ENCODE measurements around the gene NEBL.
"Not testable (repeated sequence)": the region's sequence is repeated elsewhere in the genome, so short reads cannot be mapped to it uniquely, and the experiment has no call there.

NEBL gene

GRCh38 chr10:20897146-20897825 lies at the start of gene NEBL:
TSS of gene NEBL (minus strand) at chr10:20897311. CDS start at chr10:20897205, 106 bp downstream.
- no peak for DNase-seq (ENCODE audit: low read depth)

GRCh38 chr10:20945546-20946332 lies 48.6 kb upstream of the NEBL start:
- DNase-seq (ENCODE audit: low read depth), result no peak

- no peak for DNase-seq (ENCODE audit: low read depth)
These were observed 47.8 kb upstream of the NEBL start for GRCh38 chr10:20944789-20945502.

- DNase-seq (ENCODE audit: low read depth), result not testable (repeated sequence)
These were observed 42.3 kb upstream of the NEBL start for GRCh38 chr10:20939414-20939813.

- no peak for DNase-seq (ENCODE audit: low read depth)
These were observed 39.3 kb upstream of the NEBL start for GRCh38 chr10:20936396-20936795.

- no peak for DNase-seq (ENCODE audit: low read depth)
These were observed 38.8 kb upstream of the NEBL start for GRCh38 chr10:20935931-20936330.

- DNase-seq (ENCODE audit: low read depth), result no peak
These were observed 38.2 kb upstream of the NEBL start for GRCh38 chr10:20935301-20935700.

- no peak for DNase-seq (ENCODE audit: low read depth)
These were observed 36.6 kb upstream of the NEBL start for GRCh38 chr10:20933705-20934104.

GRCh38 chr10:20932606-20933126 lies 35.6 kb upstream of the NEBL start:
- DNase-seq (ENCODE audit: low read depth), result no peak

GRCh38 chr10:20931156-20931795 lies 34.2 kb upstream of the NEBL start:
- no peak for DNase-seq (ENCODE audit: low read depth)

GRCh38 chr10:20927456-20927855 lies 30.3 kb upstream of the NEBL start:
- no peak for DNase-seq (ENCODE audit: low read depth)

GRCh38 chr10:20922451-20922850 lies 25.3 kb upstream of the NEBL start:
- no peak for DNase-seq (ENCODE audit: low read depth)

- DNase-seq (ENCODE audit: low read depth), result no peak
These were observed 24.9 kb upstream of the NEBL start for GRCh38 chr10:20922033-20922432.

- no peak for DNase-seq (ENCODE audit: low read depth)
These were observed 22.9 kb upstream of the NEBL start for GRCh38 chr10:20920061-20920460.

- DNase-seq (ENCODE audit: low read depth), result no peak
These were observed 22.4 kb upstream of the NEBL start for GRCh38 chr10:20919481-20919880.

- no peak for DNase-seq (ENCODE audit: low read depth)
These were observed 19.9 kb upstream of the NEBL start for GRCh38 chr10:20916976-20917375.

- DNase-seq (ENCODE audit: low read depth), result no peak
These were observed 15.9 kb upstream of the NEBL start for GRCh38 chr10:20912969-20913368.

GRCh38 chr10:20911626-20912025 lies 14.5 kb upstream of the NEBL start:
- DNase-seq (ENCODE audit: low read depth), result no peak

- no peak for DNase-seq (ENCODE audit: low read depth)
These were observed 12.7 kb upstream of the NEBL start for GRCh38 chr10:20909801-20910200.

GRCh38 chr10:20908391-20908790 lies 11.3 kb upstream of the NEBL start:
- DNase-seq (ENCODE audit: low read depth), result no peak

- DNase-seq (ENCODE audit: low read depth), result no peak
These were observed 6.7 kb upstream of the NEBL start for GRCh38 chr10:20903635-20904390.

All from stimulated activated CD8-positive, alpha-beta memory T cell treated with anti-CD3 and anti-CD28 coated beads, Interleukin-12 subunit alpha, Interleukin-12 subunit beta, amount 100 ng/mL, for 1 hour (primary cell).